ENCODE results near the gene PNPLA3. TPM values are rescaled to one million over a fixed set of nuclear protein-coding genes. Genes with fewer than 3 reads are reported as not detected.

PNPLA3 gene
- total and polyA plus RNA-seq, 2 experiments from 2014 or later, result 17.1 to 17.3 TPM

DNA sequence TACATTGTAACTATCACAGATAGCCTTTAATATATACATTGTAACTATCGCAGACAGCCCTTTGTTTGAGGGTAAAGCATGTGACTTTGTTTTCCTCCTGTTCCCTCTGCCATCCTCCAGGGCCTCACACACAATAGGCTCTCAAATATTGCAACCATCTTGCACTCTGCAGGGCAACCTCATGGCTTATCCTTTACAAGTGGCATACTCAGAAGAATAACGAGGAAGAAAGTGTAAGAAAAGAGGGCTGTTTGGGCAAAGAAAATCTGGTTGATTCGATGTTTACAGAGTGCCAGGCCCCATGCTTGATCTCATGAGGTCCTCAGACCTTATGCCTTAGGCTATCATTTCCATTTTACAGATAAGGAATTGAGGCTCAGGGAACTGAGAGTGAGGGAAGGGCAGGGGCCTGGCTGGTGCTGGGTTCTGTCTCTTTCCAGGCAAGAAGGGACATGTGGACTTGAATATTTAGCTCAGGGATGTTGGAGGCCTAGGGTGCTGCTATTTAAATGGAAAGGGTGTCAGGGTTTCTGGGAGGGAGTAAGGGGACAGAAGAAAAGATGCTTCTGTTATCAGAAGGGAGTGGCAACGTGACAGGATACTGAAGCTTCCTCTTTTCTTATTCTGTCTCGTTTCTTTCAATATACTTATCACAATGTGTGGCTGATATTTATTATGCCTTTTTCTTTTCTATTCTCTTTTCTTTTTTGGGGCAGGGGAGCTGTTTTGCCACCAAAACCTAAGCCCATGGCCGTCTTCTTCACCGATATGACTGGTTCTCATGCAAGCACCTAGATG, 30.6 kb downstream of the PNPLA3 start:
- no peak for DNase-seq (ENCODE audit: low spot score)
- Histone ChIP-seq H3K36me3 (replicated peaks; ENCODE audit: insufficient read depth, low read depth) (no peaks in the 10 kb centered on the region), H3K9me2 (replicated peaks; ENCODE audit: insufficient read depth) (no peaks in the 10 kb centered on the region), H4K20me1 (ENCODE audit: insufficient read depth, poor library complexity, severe bottlenecking) (peaks cover 2% of the 10 kb centered on the region), H3K4me1 (ENCODE audit: insufficient read depth) (peaks cover 22% of the 10 kb centered on the region), H3K27me3 (no peaks in the 10 kb centered on the region), H3K9me3 (ENCODE audit: low read depth) (no peaks in the 10 kb centered on the region), H3K4me2 (peak overlapping the region; percentile 93), H2AFZ (peak overlapping the region; percentile 86), H3K4me3 (peak overlapping the region; percentile 64), H3K79me2 (peaks cover 38% of the 10 kb centered on the region), H3K27ac (no peak overlapping the region)
- 48% methylated on average over 7 of the region's 7 CpGs for WGBS (ENCODE audit: low lambda C conversion rate, missing lambda C conversion rate)
- TF ChIP-seq EZH2 (IDR thresholded peaks at IDR 0.05; ENCODE audit: borderline replicate concordance), result no peak
- no peak for TF ChIP-seq EZH2phosphoT487 (IDR thresholded peaks at IDR 0.05; ENCODE audit: low read depth, severe bottlenecking, unreplicated experiment)
- TF ChIP-seq CTCF (IDR thresholded peaks at IDR 0.05; ENCODE audit: poor library complexity), result no peak

DNA sequence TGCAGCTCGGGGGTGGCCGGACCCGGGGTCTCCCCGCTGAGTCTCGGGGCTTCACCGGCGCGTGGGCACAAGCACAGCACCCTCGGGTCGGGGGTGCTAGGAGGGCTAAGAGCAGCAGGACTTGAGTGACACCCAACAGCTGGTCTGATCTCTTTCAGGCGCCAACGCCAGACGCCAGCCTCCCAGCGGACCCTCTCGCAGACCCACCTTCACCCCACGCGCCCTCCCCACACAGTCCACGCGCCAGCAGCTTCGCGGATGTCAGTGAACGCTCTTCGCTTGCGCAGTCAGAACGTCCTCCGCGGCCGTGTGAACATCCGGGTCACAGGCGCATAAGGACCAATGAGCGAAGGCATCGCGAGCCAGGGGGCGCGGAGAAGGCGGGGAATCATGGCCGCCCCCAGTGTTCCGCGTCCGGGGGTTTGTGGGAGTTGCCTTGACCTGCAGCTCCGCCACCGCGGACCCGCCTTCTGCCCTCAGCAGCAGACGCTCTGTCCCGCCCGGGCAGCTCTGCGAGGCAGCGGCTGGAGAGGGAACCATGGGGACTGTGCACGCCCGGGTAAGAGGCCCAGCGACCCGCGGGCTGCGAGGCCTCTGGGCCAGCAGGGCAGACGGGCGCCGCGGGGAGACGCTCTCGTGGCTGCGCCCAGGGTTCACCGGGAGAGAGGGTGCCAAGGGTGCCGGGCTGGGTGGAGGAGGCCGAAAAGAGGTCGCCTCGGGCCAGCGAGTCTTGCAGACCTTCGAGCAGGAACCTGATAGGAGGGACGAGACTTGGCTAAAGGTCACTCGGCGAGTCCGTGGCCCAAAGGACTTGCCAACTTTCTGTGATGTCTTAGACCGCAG, 31.7 kb downstream of the PNPLA3 start, which contains the start of gene SAMM50:
Gene SAMM50 (plus strand): TSS at position 403 of the 843 bp plus-strand sequence. CDS start 136 bp downstream, at position 539.
- peak within 1 kb of the TSS; percentile 93 for H3K4me2 ChIP-seq
- no peaks in the 10 kb centered on the region for H3K9me3 ChIP-seq (ENCODE audit: low read depth)
- DNase-seq (ENCODE audit: low spot score), result peak; percentile 93
- no peaks in the 10 kb centered on the region for H3K36me3 ChIP-seq (replicated peaks; ENCODE audit: insufficient read depth, low read depth)
- H3K27me3 ChIP-seq, result no peaks in the 10 kb centered on the region
- peaks cover 9% of the 10 kb centered on the region for H4K20me1 ChIP-seq (ENCODE audit: insufficient read depth, poor library complexity, severe bottlenecking)
- peak within 1 kb of the TSS; percentile 82 for H3K27ac ChIP-seq
- no peaks in the 10 kb centered on the region for H3K9me2 ChIP-seq (replicated peaks; ENCODE audit: insufficient read depth)
- H3K79me2 ChIP-seq, result peaks cover 49% of the 10 kb centered on the region
- H3K4me3 ChIP-seq, result peak within 1 kb of the TSS; percentile 64
- H3K4me1 ChIP-seq (ENCODE audit: insufficient read depth), result peaks cover 22% of the 10 kb centered on the region
- H2AFZ ChIP-seq, result peak within 1 kb of the TSS; percentile 86
- WGBS (ENCODE audit: low lambda C conversion rate, missing lambda C conversion rate), result 2% methylated on average over 67 of the region's 74 CpGs
- no peak for TF ChIP-seq EZH2phosphoT487 (IDR thresholded peaks at IDR 0.05; ENCODE audit: low read depth, severe bottlenecking, unreplicated experiment)
- peak; percentile 18 for TF ChIP-seq CTCF (IDR thresholded peaks at IDR 0.05; ENCODE audit: poor library complexity)

- H3K9me3 ChIP-seq (ENCODE audit: low read depth), result no peaks in the 10 kb centered on the region
- H3K27ac ChIP-seq, result peak overlapping the region; percentile 82
- TF ChIP-seq EZH2phosphoT487 (IDR thresholded peaks at IDR 0.05; ENCODE audit: low read depth, severe bottlenecking, unreplicated experiment) (no peak), EZH2 (IDR thresholded peaks at IDR 0.05; ENCODE audit: borderline replicate concordance) (no peak), CTCF (IDR thresholded peaks at IDR 0.05; ENCODE audit: poor library complexity) (no peak)
- no peaks in the 10 kb centered on the region for H3K27me3 ChIP-seq
- 46% methylated on average over 17 of the region's 17 CpGs for WGBS (ENCODE audit: low lambda C conversion rate, missing lambda C conversion rate)
- peaks cover 13% of the 10 kb centered on the region for H4K20me1 ChIP-seq (ENCODE audit: insufficient read depth, poor library complexity, severe bottlenecking)
- peak overlapping the region; percentile 93 for H3K4me2 ChIP-seq
- H3K4me3 ChIP-seq, result peak overlapping the region; percentile 64
- H2AFZ ChIP-seq, result peak overlapping the region; percentile 84
- H3K4me1 ChIP-seq (ENCODE audit: insufficient read depth), result peaks cover 22% of the 10 kb centered on the region
- peaks cover 58% of the 10 kb centered on the region for H3K79me2 ChIP-seq
- no peak for DNase-seq (ENCODE audit: low spot score)
- H3K9me2 ChIP-seq (replicated peaks; ENCODE audit: insufficient read depth), result no peaks in the 10 kb centered on the region
- no peaks in the 10 kb centered on the region for H3K36me3 ChIP-seq (replicated peaks; ENCODE audit: insufficient read depth, low read depth)
Measured at GRCh38 chr22:43955883-43956782, 32.5 kb downstream of the PNPLA3 start.

All from hepatocyte (in vitro differentiated cells).